Endothelial cell of umbilical vein (primary cell): ENCODE results near the gene COL26A1.

Source experiments
- EZH2 ChIP-seq: IDR thresholded peaks from 2 replicates; pipeline ENCODE4 v1.6.1; 2012; ENCODE audit warnings: borderline replicate concordance, low read depth, mild to moderate bottlenecking, moderate library complexity, low read length, inconsistent platforms; ENCODE audit not compliant: severe bottlenecking
- FOS ChIP-seq: IDR thresholded peaks from 2 replicates; pipeline ENCODE4 v1.6.1; 2011; ENCODE audit warnings: mild to moderate bottlenecking, low read length, moderate library complexity, borderline replicate concordance; ENCODE audit not compliant: insufficient read depth
- GATA2 ChIP-seq: IDR thresholded peaks from 2 replicates; pipeline ENCODE4 v1.7.0; 2011; ENCODE audit warnings: low read depth, mild to moderate bottlenecking, moderate library complexity, mixed read lengths, low read length; ENCODE audit not compliant: insufficient read length, insufficient read depth
- JUN ChIP-seq: IDR thresholded peaks from 2 replicates; pipeline ENCODE4 v1.6.1; 2011; ENCODE audit warnings: borderline replicate concordance, low read depth; ENCODE audit not compliant: insufficient read length, insufficient read depth
- MAX ChIP-seq: IDR thresholded peaks from 2 replicates; pipeline ENCODE4 v1.6.1; 2011; ENCODE audit not compliant: insufficient read depth, insufficient read length
- POLR2A ChIP-seq: IDR thresholded peaks from 2 replicates; pipeline ENCODE4 v1.6.1; 2012; ENCODE audit warnings: low read depth, mild to moderate bottlenecking, control low read depth, low read length
- POLR2AphosphoS5 ChIP-seq: IDR thresholded peaks from 2 replicates; pipeline ENCODE4 v1.6.1; 2012; ENCODE audit warnings: low read depth, mild to moderate bottlenecking, control low read depth, low read length, moderate library complexity; ENCODE audit not compliant: insufficient read depth
- TF ChIP-seq, protein P1 (sequence below), 2 donors: IDR thresholded peaks; 1 replicate in 1 of 2; 2 replicates in 1 of 2; pipeline ENCODE4 v1.5.1; 2011; ENCODE audit warnings: low read length in 2 of 2, mild to moderate bottlenecking in 2 of 2, moderate library complexity in 2 of 2, control low read depth in 1 of 2, inconsistent platforms in 1 of 2, low read depth in 1 of 2; ENCODE audit not compliant: insufficient read depth in 1 of 2; ENCODE audit errors: extremely low read depth in 1 of 2

DNA sequence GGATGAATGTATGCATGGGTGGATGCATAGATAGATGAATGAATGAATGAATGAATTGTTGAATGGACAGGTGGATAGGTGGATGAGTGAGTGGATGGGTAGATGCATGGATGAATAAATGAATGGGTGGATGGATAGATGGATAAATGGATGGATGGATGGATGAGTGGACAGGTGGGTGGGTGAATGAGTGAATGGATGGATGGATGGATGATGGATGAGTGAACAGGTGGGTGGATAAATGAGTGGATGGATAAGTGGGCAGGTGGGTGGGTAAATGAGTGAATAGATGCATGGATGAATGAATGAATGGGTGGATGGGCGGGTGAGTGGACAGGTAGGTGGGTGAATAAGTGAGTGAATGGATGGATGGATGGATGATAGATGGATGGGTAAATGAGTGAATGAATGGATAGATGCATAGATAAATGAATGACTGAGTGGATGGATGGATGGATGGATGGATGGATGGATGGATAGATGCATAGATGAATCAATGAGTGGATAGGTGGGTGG, 193.8 kb downstream of the COL26A1 start:
- TF ChIP-seq MAX, result no peak
- TF ChIP-seq POLR2A, result no peak
- TF ChIP-seq, protein P1, sequence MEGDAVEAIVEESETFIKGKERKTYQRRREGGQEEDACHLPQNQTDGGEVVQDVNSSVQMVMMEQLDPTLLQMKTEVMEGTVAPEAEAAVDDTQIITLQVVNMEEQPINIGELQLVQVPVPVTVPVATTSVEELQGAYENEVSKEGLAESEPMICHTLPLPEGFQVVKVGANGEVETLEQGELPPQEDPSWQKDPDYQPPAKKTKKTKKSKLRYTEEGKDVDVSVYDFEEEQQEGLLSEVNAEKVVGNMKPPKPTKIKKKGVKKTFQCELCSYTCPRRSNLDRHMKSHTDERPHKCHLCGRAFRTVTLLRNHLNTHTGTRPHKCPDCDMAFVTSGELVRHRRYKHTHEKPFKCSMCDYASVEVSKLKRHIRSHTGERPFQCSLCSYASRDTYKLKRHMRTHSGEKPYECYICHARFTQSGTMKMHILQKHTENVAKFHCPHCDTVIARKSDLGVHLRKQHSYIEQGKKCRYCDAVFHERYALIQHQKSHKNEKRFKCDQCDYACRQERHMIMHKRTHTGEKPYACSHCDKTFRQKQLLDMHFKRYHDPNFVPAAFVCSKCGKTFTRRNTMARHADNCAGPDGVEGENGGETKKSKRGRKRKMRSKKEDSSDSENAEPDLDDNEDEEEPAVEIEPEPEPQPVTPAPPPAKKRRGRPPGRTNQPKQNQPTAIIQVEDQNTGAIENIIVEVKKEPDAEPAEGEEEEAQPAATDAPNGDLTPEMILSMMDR (IDR thresholded peaks at IDR 0.05; ENCODE audit: extremely low read depth in 1 of 2, insufficient read depth in 1 of 2, low read depth in 1 of 2, low read length in 2 of 2), result no peak
- TF ChIP-seq POLR2AphosphoS5, result no peak
- no peak for TF ChIP-seq EZH2
- TF ChIP-seq FOS, result no peak
- TF ChIP-seq GATA2, result no peak
- no peak for TF ChIP-seq JUN
